Activated CD4-positive, alpha-beta T cell treated with anti-CD3 and anti-CD28 coated beads, Interleukin-2, amount 10 ng/mL, durations not matched to agents 7 days and 5 days (primary cell): ENCODE results near the gene ANKRD66. TPM values are rescaled to one million over a fixed set of nuclear protein-coding genes. Genes with fewer than 3 reads are reported as not detected.
"Not testable (repeated sequence)": the region's sequence is repeated elsewhere in the genome, so short reads cannot be mapped to it uniquely, and the experiment has no call there.

ENCODE experiments used
- CTCF ChIA-PET: fragments of 350-600 bp; sonication (Branson Sonifier 250); formaldehyde crosslinking; loops from one replicate; lab custom pipeline; 2021; ENCODE audit warnings: antibody characterized with exemption; lab: Charles Lee
- POLR2A ChIA-PET: fragments of 350-600 bp; sonication (Branson Sonifier 250); formaldehyde crosslinking; loops from one replicate; lab custom pipeline; 2021; ENCODE audit warnings: antibody characterized with exemption; lab: Charles Lee
- DNase-seq: peaks from one replicate; pipeline ENCODE4 v3.0.0-alpha.2; 2020
- H3K27ac Mint-ChIP-seq: one replicate; pipeline ENCODE4 v1.8.0; 2021; ENCODE audit warnings: mild to moderate bottlenecking, moderate library complexity, mixed read lengths
- H3K27me3 Mint-ChIP-seq: one replicate; pipeline ENCODE4 v1.8.0; 2021; ENCODE audit warnings: mixed read lengths
- H3K36me3 Mint-ChIP-seq: one replicate; pipeline ENCODE4 v1.8.0; 2021; ENCODE audit warnings: low read depth, mixed read lengths
- H3K4me1 Mint-ChIP-seq: one replicate; pipeline ENCODE4 v1.8.0; 2021; ENCODE audit warnings: mixed read lengths
- H3K4me3 Mint-ChIP-seq: one replicate; pipeline ENCODE4 v1.8.0; 2021; ENCODE audit warnings: mild to moderate bottlenecking, moderate library complexity, mixed read lengths
- H3K9me3 Mint-ChIP-seq: one replicate; pipeline ENCODE4 v1.8.0; 2021; ENCODE audit warnings: mixed read lengths
- total RNA-seq, 2 experiments: library from RNA; stranded (reverse); gene quantifications; one replicate each; pipeline ENCODE4 v1.2.3, GENCODE V29; 2021

The ANKRD66 gene
- total RNA-seq, 2 experiments from 2014 or later: not detected

- CTCF ChIA-PET: interaction anchor here (0.6 kb wide), 1 partner anchor 101 kb away, joined by 3 read pairs; no protein-coding TSS in a partner anchor
- POLR2A ChIA-PET: interaction anchor here (0.7 kb wide), 1 partner anchor 333 kb away, joined by 9 read pairs; no protein-coding TSS in a partner anchor
- Mint-ChIP-seq H3K9me3 (no peaks in the 10 kb centered on the region), H3K27ac (no peak overlapping the region), H3K4me1 (peaks cover 6% of the 10 kb centered on the region), H3K4me3 (no peak overlapping the region), H3K36me3 (no peaks in the 10 kb centered on the region), H3K27me3 (peaks cover 54% of the 10 kb centered on the region)
- no peak for DNase-seq
Observed at GRCh38 chr6:46736906-46737305, 9.8 kb upstream of the ANKRD66 start.

GRCh38 chr6:46741482-46741881 lies 5.3 kb upstream of the ANKRD66 start:
- H3K4me3 Mint-ChIP-seq: no peak overlapping the region
- ChIA-PET POLR2A (no interaction called here), CTCF (no interaction called here)
- no peaks in the 10 kb centered on the region for H3K9me3 Mint-ChIP-seq
- no peaks in the 10 kb centered on the region for H3K36me3 Mint-ChIP-seq
- no peak for DNase-seq
- H3K27me3 Mint-ChIP-seq: peaks cover 20% of the 10 kb centered on the region
- no peaks in the 10 kb centered on the region for H3K4me1 Mint-ChIP-seq
- no peak overlapping the region for H3K27ac Mint-ChIP-seq

- no peak overlapping the region for H3K27ac Mint-ChIP-seq
- H3K4me3 Mint-ChIP-seq: no peak overlapping the region
- POLR2A ChIA-PET: no interaction called here
- DNase-seq: no peak
- peaks cover 18% of the 10 kb centered on the region for H3K27me3 Mint-ChIP-seq
- CTCF ChIA-PET: no interaction called here
- H3K36me3 Mint-ChIP-seq: no peaks in the 10 kb centered on the region
- H3K9me3 Mint-ChIP-seq: no peaks in the 10 kb centered on the region
- H3K4me1 Mint-ChIP-seq: no peaks in the 10 kb centered on the region
Observed at GRCh38 chr6:46741910-46742309, 4.8 kb upstream of the ANKRD66 start.

- POLR2A ChIA-PET: no interaction called here
- peaks cover 9% of the 10 kb centered on the region for H3K27me3 Mint-ChIP-seq
- H3K4me3 Mint-ChIP-seq: no peak overlapping the region
- H3K36me3 Mint-ChIP-seq: no peaks in the 10 kb centered on the region
- no peak for DNase-seq
- no peaks in the 10 kb centered on the region for H3K9me3 Mint-ChIP-seq
- H3K27ac Mint-ChIP-seq: no peak overlapping the region
- no peaks in the 10 kb centered on the region for H3K4me1 Mint-ChIP-seq
- CTCF ChIA-PET: no interaction called here
Observed at GRCh38 chr6:46743425-46744158, 3.1 kb upstream of the ANKRD66 start.

GRCh38 chr6:46744159-46744725 lies 2.5 kb upstream of the ANKRD66 start:
- H3K27ac Mint-ChIP-seq: not testable (repeated sequence)

GRCh38 chr6:46745973-46746372 lies 760 bp upstream of the ANKRD66 start:
- CTCF ChIA-PET: no interaction called here
- H3K27me3 Mint-ChIP-seq: peaks cover 9% of the 10 kb centered on the region
- no peaks in the 10 kb centered on the region for H3K36me3 Mint-ChIP-seq
- no peak overlapping the region for H3K27ac Mint-ChIP-seq
- POLR2A ChIA-PET: no interaction called here
- no peaks in the 10 kb centered on the region for H3K9me3 Mint-ChIP-seq
- H3K4me3 Mint-ChIP-seq: no peak overlapping the region
- no peaks in the 10 kb centered on the region for H3K4me1 Mint-ChIP-seq
- no peak for DNase-seq

More at GRCh38 chr6:46744159-46744725, 2.5 kb upstream of the ANKRD66 start:
- POLR2A ChIA-PET, DNase-seq, H3K36me3 Mint-ChIP-seq, H3K27me3 Mint-ChIP-seq, H3K9me3 Mint-ChIP-seq, H3K4me3 Mint-ChIP-seq, CTCF ChIA-PET, H3K4me1 Mint-ChIP-seq: not testable (repeated sequence)

GRCh38 chr6:46748940-46749503 lies 2.3 kb downstream of the ANKRD66 start:
- no peak for DNase-seq
- H3K9me3 Mint-ChIP-seq: no peaks in the 10 kb centered on the region
- ChIA-PET POLR2A (no interaction called here), CTCF (no interaction called here)
- peaks cover 9% of the 10 kb centered on the region for H3K27me3 Mint-ChIP-seq
- H3K27ac Mint-ChIP-seq: no peak overlapping the region
- H3K4me3 Mint-ChIP-seq: no peak overlapping the region
- no peaks in the 10 kb centered on the region for H3K4me1 Mint-ChIP-seq
- H3K36me3 Mint-ChIP-seq: no peaks in the 10 kb centered on the region

- no peak for DNase-seq
- Mint-ChIP-seq H3K36me3 (no peaks in the 10 kb centered on the region), H3K4me3 (no peak overlapping the region), H3K27ac (no peak overlapping the region), H3K4me1 (no peaks in the 10 kb centered on the region), H3K9me3 (no peaks in the 10 kb centered on the region), H3K27me3 (peaks cover 9% of the 10 kb centered on the region)
- POLR2A ChIA-PET: no interaction called here
- CTCF ChIA-PET: no interaction called here
Observed at GRCh38 chr6:46749731-46750130, 3.0 kb downstream of the ANKRD66 start.

GRCh38 chr6:46751658-46752057 lies 4.9 kb downstream of the ANKRD66 start:
- Mint-ChIP-seq H3K4me3 (no peak overlapping the region), H3K27ac (no peak overlapping the region), H3K4me1 (no peaks in the 10 kb centered on the region), H3K9me3 (no peaks in the 10 kb centered on the region), H3K36me3 (no peaks in the 10 kb centered on the region), H3K27me3 (peaks cover 2% of the 10 kb centered on the region)
- ChIA-PET POLR2A (no interaction called here), CTCF (no interaction called here)
- no peak for DNase-seq

GRCh38 chr6:46755865-46756264 lies 9.1 kb downstream of the ANKRD66 start:
- Mint-ChIP-seq H3K27ac (no peak overlapping the region), H3K4me3 (no peak overlapping the region), H3K36me3 (no peaks in the 10 kb centered on the region), H3K9me3 (no peaks in the 10 kb centered on the region), H3K27me3 (no peaks in the 10 kb centered on the region), H3K4me1 (no peaks in the 10 kb centered on the region)
- no peak for DNase-seq
- ChIA-PET CTCF (no interaction called here), POLR2A (no interaction called here)

- no peak overlapping the region for H3K4me3 Mint-ChIP-seq
- POLR2A ChIA-PET: no interaction called here
- CTCF ChIA-PET: no interaction called here
- no peak overlapping the region for H3K27ac Mint-ChIP-seq
- H3K4me1 Mint-ChIP-seq: no peaks in the 10 kb centered on the region
- no peaks in the 10 kb centered on the region for H3K27me3 Mint-ChIP-seq
- no peak for DNase-seq
- H3K36me3 Mint-ChIP-seq: no peaks in the 10 kb centered on the region
- no peaks in the 10 kb centered on the region for H3K9me3 Mint-ChIP-seq
Observed at GRCh38 chr6:46756469-46757213, 9.9 kb downstream of the ANKRD66 start.

- Mint-ChIP-seq H3K36me3 (no peaks in the 10 kb centered on the region), H3K9me3 (no peaks in the 10 kb centered on the region), H3K4me1 (no peaks in the 10 kb centered on the region), H3K27me3 (no peaks in the 10 kb centered on the region), H3K27ac (no peak overlapping the region), H3K4me3 (no peak overlapping the region)
- DNase-seq: no peak
- ChIA-PET POLR2A (no interaction called here), CTCF (no interaction called here)
Observed at GRCh38 chr6:46757214-46757596, 10.5 kb downstream of the ANKRD66 start.
